EH (cell line): ENCODE measurements around the gene BCAS4.
A peak's percentile ranks its signal among the peaks of the same experiment; 100 is the strongest.
"Not testable (repeated sequence)": the region's sequence is repeated elsewhere in the genome, so short reads cannot be mapped to it uniquely, and the experiment has no call there.

Experiments used
- DNase-seq: peaks from one replicate; pipeline ENCODE4 v3.0.0-alpha.2; 2015; ENCODE audit warnings: low read depth

The BCAS4 gene

GRCh38 chr20:50771419-50772080 lies 23.3 kb upstream of the BCAS4 start:
- DNase-seq = peak; percentile 44

- no peak for DNase-seq
Observed at GRCh38 chr20:50772420-50773185, 22.3 kb upstream of the BCAS4 start.

- DNase-seq = no peak
Observed at GRCh38 chr20:50774515-50774914, 20.3 kb upstream of the BCAS4 start.

GRCh38 chr20:50776122-50776817 lies 18.6 kb upstream of the BCAS4 start:
- no peak for DNase-seq

GRCh38 chr20:50777373-50777772 lies 17.5 kb upstream of the BCAS4 start:
- DNase-seq = no peak

- not testable (repeated sequence) for DNase-seq
Observed at GRCh38 chr20:50778994-50779393, 15.9 kb upstream of the BCAS4 start.

- no peak for DNase-seq
Observed at GRCh38 chr20:50783390-50783789, 11.5 kb upstream of the BCAS4 start.

- DNase-seq = no peak
Observed at GRCh38 chr20:50783903-50784302, 11.0 kb upstream of the BCAS4 start.

GRCh38 chr20:50784464-50784863 lies 10.4 kb upstream of the BCAS4 start:
- no peak for DNase-seq

- no peak for DNase-seq
Observed at GRCh38 chr20:50786703-50787102, 8.2 kb upstream of the BCAS4 start.

GRCh38 chr20:50787181-50787580 lies 7.7 kb upstream of the BCAS4 start:
- DNase-seq = no peak

- DNase-seq = peak; percentile 74
Observed at GRCh38 chr20:50788045-50788991, 6.5 kb upstream of the BCAS4 start.

GRCh38 chr20:50789968-50790650 lies 4.8 kb upstream of the BCAS4 start:
- no peak for DNase-seq

- DNase-seq = peak; percentile 91
Observed at GRCh38 chr20:50790651-50791277, 4.1 kb upstream of the BCAS4 start.

- no peak for DNase-seq
Observed at GRCh38 chr20:50792708-50793574, 1.9 kb upstream of the BCAS4 start.

GRCh38 chr20:50793575-50794016 lies 1.3 kb upstream of the BCAS4 start:
- not testable (repeated sequence) for DNase-seq

- no peak for DNase-seq
Observed at GRCh38 chr20:50794181-50794845, 548 bp upstream of the BCAS4 start.

GRCh38 chr20:50797142-50797541 lies 2.3 kb downstream of the BCAS4 start:
- DNase-seq = no peak

- peak; percentile 11 for DNase-seq
Observed at GRCh38 chr20:50798650-50799049, 3.8 kb downstream of the BCAS4 start.
